ENCODE measurements around the gene MUC5AC. TPM values are rescaled to one million over a fixed set of nuclear protein-coding genes. Genes with fewer than 3 reads are reported as not detected.
"Not testable (repeated sequence)": the region's sequence is repeated elsewhere in the genome, so short reads cannot be mapped to it uniquely, and the experiment has no call there.

The MUC5AC gene
- total RNA-seq: not detected in 2 replicates

- DNase-seq (ENCODE audit: low read depth, low spot score): no peak
Measured at GRCh38 chr11:1157645-1158591, at the start of gene MUC5AC. MUC5AC (plus strand) TSS chr11:1157953; CDS start chr11:1158000, 47 bp downstream.

- no peak for DNase-seq (ENCODE audit: low read depth, low spot score)
Measured at GRCh38 chr11:1108246-1108900, 49.4 kb upstream of the MUC5AC start.

- DNase-seq (ENCODE audit: low read depth, low spot score): no peak
Measured at GRCh38 chr11:1109101-1109917, 48.4 kb upstream of the MUC5AC start.

GRCh38 chr11:1109918-1110705 is 47.6 kb upstream of the MUC5AC start:
- DNase-seq (ENCODE audit: low read depth, low spot score): no peak

GRCh38 chr11:1111545-1112212 is 46.1 kb upstream of the MUC5AC start:
- DNase-seq (ENCODE audit: low read depth, low spot score): no peak

GRCh38 chr11:1112351-1113191 is 45.2 kb upstream of the MUC5AC start:
- no peak for DNase-seq (ENCODE audit: low read depth, low spot score)

GRCh38 chr11:1113405-1114201 is 44.1 kb upstream of the MUC5AC start:
- DNase-seq (ENCODE audit: low read depth, low spot score): no peak

GRCh38 chr11:1115292-1115691 is 42.5 kb upstream of the MUC5AC start:
- DNase-seq (ENCODE audit: low read depth, low spot score): not testable (repeated sequence)

GRCh38 chr11:1116104-1116503 is 41.6 kb upstream of the MUC5AC start:
- DNase-seq (ENCODE audit: low read depth, low spot score): no peak

GRCh38 chr11:1116666-1117390 is 40.9 kb upstream of the MUC5AC start:
- DNase-seq (ENCODE audit: low read depth, low spot score): no peak

GRCh38 chr11:1117992-1118391 is 39.8 kb upstream of the MUC5AC start:
- no peak for DNase-seq (ENCODE audit: low read depth, low spot score)

- DNase-seq (ENCODE audit: low read depth, low spot score): no peak
Measured at GRCh38 chr11:1118755-1119603, 38.8 kb upstream of the MUC5AC start.

GRCh38 chr11:1119604-1120146 is 38.1 kb upstream of the MUC5AC start:
- no peak for DNase-seq (ENCODE audit: low read depth, low spot score)

- no peak for DNase-seq (ENCODE audit: low read depth, low spot score)
Measured at GRCh38 chr11:1120532-1121330, 37.0 kb upstream of the MUC5AC start.

GRCh38 chr11:1121331-1121812 is 36.4 kb upstream of the MUC5AC start:
- DNase-seq (ENCODE audit: low read depth, low spot score): no peak

Data from pulmonary artery endothelial cell (primary cell).